ENCODE data around the gene PAQR5.
"Not testable (repeated sequence)": the region's sequence is repeated elsewhere in the genome, so short reads cannot be mapped to it uniquely, and the experiment has no call there.

Gene PAQR5

DNA sequence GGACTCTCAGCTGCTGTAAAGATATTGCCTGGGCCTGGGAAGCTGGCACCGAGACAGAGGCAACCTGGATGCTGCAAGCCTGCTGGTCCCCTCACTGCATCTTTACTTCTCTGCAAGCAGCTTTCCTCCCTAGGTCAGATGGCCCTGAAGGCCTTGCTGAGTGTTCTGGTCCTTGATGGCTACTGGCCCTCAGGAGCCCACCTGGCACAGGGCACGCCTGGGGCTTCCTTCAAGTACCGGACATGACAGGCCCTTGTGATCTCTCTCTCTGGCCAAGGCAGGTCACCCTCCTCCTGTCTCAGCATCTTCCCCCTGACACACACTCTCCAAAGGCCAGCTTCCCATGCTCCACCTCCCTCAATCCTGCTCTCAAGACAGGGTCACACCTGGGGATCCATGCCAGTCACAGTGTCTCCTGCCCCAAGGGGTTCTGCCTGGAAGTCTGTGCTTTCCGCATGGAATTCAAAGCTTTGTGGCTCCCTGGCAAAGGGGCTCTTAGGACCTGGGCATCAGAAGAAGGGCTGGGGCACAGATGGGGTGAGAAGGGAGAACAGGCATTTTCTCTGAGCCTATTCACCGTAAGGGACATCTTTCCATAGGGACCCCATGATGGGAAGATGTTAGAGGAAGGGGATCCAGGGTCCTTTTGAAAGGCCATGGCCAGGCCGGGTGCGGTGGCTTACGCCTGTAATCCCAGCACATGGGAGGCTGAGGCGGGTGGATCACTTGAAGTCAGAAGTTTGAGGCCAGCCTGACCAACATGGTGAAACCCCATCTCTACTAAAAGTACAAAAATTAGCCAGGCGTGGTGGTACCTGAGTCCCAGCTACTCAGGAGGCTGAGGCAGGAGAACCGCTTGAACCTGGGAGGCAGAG is 4.7 kb upstream of the PAQR5 start:
- no peak for DNase-seq

DNA sequence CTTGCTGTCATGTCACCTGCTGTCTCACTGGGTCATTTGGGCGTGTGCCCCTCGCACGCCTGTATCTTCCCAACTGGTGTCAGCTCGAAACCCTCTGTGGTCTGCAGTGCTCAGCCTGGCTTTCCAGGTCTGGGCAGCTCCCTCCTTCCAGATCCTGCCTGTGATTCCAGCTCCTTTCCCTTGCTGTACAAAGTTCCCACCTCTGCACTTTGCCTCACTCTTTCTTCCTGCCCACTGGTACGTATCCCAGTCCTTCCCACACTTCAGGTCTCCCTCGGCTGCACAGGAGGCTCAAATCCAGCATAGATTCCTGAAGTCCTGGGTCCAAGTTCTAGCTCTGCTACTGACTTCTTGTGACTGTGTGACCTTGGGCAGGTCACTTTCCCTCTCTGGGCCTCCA is 2.1 kb upstream of the PAQR5 start:
- DNase-seq = no peak

- no peak for DNase-seq
Measured at GRCh38 chr15:69297642-69298353, 914 bp upstream of the PAQR5 start.

GRCh38 chr15:69298354-69298696 is 387 bp upstream of the PAQR5 start:
- DNase-seq = no peak

GRCh38 chr15:69299451-69299886 is 757 bp downstream of the PAQR5 start:
- DNase-seq = no peak

DNA sequence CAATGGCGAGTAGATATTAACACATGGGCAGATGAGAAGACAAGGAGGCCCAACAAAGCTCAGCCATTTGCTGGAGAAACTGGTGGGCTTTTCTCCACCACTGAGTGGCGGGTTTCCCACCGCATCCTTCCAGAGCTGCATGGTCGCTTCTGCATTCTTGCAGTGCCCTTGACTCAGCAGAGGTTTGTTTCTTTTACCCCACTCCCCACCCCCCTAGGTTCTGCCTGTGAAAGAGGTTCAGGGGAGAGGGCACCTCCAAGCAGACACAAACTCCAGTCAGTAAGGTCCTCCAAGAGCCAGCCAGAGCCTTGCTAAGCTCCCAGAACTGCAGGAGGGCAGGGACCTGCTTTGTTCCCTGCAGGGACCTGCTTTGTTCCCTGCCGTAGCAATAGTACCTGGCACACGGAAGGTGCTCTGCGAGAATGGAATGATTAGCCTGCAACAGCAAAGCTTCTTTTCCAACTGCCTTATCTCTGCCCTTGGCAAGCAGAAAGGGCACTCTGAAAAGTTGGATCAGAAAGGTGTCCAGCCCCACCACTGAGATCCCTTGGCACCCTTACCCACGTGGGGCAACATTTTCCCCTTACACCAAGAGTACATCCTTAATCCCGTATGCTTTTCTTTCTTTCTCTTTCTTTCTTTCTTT is 1.4 kb downstream of the PAQR5 start:
- DNase-seq = no peak

GRCh38 chr15:69301101-69301500 is 2.4 kb downstream of the PAQR5 start:
- DNase-seq = not testable (repeated sequence)

DNA sequence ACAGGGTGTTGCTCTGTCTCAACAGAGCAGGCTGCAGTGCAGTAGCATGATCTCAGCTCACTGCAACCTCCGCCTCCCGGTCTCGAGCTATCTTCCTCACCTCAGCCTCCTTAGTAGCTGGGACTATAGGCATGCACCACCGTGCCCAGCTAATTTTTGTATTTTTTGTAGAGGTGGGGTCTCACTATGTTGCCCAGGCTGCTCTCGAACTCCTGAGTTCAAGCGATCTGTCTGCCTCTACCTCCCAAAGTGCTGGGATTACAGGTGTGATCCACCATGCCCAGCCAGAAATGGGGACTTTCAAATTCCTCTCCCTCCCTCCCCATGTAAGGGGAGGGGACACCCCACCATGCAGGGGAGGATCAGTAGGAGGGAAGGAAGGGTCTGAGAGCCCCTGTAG is 3.4 kb downstream of the PAQR5 start:
- not testable (repeated sequence) for DNase-seq

- peak; percentile 83 for DNase-seq
Measured at GRCh38 chr15:69302929-69303328, 4.2 kb downstream of the PAQR5 start.

DNA sequence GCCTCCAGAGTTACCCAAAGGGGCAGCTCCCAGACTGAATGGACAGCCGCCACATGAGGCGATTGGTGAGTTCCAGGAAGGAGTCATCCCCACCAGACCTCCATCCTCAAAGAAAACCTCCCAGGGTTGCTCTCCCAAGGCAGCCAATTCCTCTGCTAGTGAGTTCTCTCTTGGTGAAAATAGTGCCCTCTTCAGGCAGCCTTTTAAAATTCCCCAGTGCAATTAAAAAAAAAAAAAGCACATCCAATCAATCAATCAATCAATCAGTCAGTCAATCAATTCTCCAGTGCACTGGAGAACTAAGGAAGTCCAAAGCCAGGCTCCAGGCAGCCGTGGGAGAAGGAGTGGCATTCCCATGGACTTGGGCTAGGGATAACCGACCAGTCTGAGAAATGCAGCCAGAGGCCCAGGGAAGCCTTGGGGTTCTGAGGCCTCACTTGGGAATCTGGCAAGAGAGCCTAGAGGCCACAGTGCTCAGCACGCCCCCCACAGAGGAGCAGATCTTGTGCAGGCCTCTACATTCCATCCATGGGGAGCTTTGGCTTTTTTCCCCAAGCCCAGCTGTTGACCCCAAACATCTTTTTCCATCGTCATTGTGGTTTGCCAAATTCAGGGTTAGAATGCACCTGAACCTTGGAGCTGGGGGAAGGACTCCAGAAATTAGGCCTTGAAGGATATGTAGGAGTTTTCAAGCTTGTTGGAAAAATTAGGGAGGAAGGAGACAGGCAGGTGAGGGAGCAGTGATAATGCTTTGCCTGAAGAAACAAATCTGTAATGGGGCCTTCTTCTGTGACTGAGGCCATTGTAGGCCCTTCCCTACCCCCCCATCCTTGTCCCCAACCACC is 4.8 kb downstream of the PAQR5 start:
- DNase-seq = no peak

- no peak for DNase-seq
Measured at GRCh38 chr15:69304182-69304545, 5.5 kb downstream of the PAQR5 start.

DNA sequence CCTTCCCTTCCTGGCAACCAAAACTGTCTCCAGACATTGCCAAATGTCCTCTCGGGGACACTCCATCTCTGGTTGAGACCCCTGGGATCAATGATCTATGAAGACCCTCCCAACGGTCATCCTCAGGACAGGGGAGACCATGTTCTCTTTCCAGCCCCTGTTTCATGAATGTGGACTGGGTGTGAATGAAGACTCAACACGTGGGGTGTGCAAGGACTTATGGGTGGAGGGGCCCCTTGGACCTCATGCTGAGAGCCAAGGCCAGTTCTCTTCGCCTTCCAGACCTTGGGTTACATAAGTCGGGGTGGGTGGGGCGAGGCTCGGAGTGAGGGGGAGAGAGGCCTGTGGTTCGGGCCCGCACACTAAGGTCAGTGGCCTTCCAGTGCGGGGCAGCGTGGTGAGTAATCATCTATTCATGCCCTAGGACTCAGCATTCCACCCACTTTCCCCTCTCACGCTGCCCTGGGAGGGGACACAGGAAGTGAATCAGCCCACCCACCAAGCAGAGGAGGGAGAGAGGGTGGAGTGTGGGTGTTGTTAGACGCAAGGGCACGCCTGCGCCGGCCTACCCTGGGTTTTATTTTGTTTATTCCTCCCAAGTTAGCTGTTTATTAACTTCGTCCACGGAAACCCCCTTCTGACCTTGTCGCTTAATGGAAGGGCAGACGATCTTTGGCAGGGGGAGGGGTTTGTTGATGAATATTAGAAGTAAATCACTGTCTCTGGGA is 6.7 kb downstream of the PAQR5 start:
- DNase-seq = no peak

DNA sequence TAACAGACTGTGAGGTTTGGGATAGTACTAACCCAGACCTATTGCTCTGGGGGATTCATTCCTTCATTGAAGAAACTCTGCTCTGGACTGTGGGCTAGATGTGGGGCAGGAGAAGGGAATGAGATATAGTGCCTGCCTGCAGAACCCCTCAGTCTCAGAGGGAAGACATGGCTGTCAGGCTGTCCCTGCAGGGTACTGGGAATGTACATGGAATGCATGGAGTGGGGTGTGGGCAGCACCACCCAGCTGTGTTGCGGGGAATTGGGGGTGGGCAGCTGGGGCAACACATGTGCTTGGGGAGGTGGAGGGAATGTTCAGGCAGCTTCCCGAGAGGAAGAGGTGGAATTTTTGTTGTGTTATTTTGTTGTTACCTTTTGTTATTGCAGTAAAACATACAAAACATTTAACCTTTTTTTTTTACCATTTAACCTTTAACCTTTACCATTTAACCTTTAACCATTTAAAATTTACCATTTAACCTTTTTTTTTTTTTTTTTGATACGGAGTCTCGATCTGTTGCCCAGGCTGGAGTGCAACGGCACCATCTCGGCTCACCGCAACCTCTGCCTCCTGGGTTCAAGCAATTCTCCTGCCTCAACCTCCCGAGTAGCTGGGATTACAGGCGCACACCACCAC is 7.3 kb downstream of the PAQR5 start:
- no peak for DNase-seq

DNA sequence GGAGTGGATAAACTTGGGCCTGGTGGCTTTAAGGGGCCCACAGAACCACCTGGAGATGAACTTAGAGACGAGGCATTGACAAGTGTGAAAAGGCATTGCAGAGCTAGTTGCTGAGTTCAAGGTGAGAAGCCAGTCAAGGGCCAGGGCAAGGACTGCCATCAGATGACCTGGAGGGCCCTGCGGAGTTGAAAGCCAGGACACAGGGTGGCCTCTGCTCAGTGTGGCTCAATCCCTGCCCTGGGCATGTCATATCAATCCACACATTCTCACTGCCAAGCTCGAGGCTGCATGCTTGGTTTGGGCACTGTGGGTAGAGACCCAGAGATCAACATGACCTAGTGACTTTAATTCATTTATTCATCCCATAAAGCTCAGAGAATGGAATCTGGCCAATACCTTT is 9.2 kb downstream of the PAQR5 start:
- no peak for DNase-seq

- DNase-seq = no peak
Measured at GRCh38 chr15:69308949-69309348, 10.2 kb downstream of the PAQR5 start.

- no peak for DNase-seq
Measured at GRCh38 chr15:69311319-69311721, 12.6 kb downstream of the PAQR5 start.

- no peak for DNase-seq
Measured at GRCh38 chr15:69313432-69314000, 14.8 kb downstream of the PAQR5 start.

GRCh38 chr15:69314131-69314530 is 15.4 kb downstream of the PAQR5 start:
- DNase-seq = no peak

GRCh38 chr15:69314736-69315135 is 16.0 kb downstream of the PAQR5 start:
- no peak for DNase-seq

- no peak for DNase-seq
Measured at GRCh38 chr15:69315402-69316110, 16.8 kb downstream of the PAQR5 start.

- no peak for DNase-seq
Measured at GRCh38 chr15:69316291-69316690, 17.6 kb downstream of the PAQR5 start.

All from NCI-H82 (cell line).